ENCODE results near the gene MAP3K20.
"Not testable (repeated sequence)": the region's sequence is repeated elsewhere in the genome, so short reads cannot be mapped to it uniquely, and the experiment has no call there.

The MAP3K20 gene

GRCh38 chr2:173296235-173296634, 220.6 kb downstream of the MAP3K20 start:
- in situ Hi-C loops (cut with MboI; ENCODE audit: low pct_unique_long_range_greater_than_20kb, low sequenced_read_pairs, unreplicated experiment), result no loop called here
- no peak for DNase-seq (ENCODE audit: low spot score)
- TF ChIP-seq, protein P1, sequence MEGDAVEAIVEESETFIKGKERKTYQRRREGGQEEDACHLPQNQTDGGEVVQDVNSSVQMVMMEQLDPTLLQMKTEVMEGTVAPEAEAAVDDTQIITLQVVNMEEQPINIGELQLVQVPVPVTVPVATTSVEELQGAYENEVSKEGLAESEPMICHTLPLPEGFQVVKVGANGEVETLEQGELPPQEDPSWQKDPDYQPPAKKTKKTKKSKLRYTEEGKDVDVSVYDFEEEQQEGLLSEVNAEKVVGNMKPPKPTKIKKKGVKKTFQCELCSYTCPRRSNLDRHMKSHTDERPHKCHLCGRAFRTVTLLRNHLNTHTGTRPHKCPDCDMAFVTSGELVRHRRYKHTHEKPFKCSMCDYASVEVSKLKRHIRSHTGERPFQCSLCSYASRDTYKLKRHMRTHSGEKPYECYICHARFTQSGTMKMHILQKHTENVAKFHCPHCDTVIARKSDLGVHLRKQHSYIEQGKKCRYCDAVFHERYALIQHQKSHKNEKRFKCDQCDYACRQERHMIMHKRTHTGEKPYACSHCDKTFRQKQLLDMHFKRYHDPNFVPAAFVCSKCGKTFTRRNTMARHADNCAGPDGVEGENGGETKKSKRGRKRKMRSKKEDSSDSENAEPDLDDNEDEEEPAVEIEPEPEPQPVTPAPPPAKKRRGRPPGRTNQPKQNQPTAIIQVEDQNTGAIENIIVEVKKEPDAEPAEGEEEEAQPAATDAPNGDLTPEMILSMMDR (IDR thresholded peaks at IDR 0.05; ENCODE audit: extremely low read depth, insufficient read depth, missing control alignments), result no peak

GRCh38 chr2:173298536-173299097, 223.0 kb downstream of the MAP3K20 start:
- no peak for DNase-seq (ENCODE audit: low spot score)
- TF ChIP-seq, protein P1 (IDR thresholded peaks at IDR 0.05; ENCODE audit: extremely low read depth, insufficient read depth, missing control alignments), result no peak
- in situ Hi-C loops (cut with MboI; ENCODE audit: low pct_unique_long_range_greater_than_20kb, low sequenced_read_pairs, unreplicated experiment), result no loop called here

GRCh38 chr2:173299764-173300163, 224.1 kb downstream of the MAP3K20 start:
- no peak for DNase-seq (ENCODE audit: low spot score)
- TF ChIP-seq, protein P1 (IDR thresholded peaks at IDR 0.05; ENCODE audit: extremely low read depth, insufficient read depth, missing control alignments), result no peak

GRCh38 chr2:173300458-173300857, 224.8 kb downstream of the MAP3K20 start:
- in situ Hi-C loops (cut with MboI; ENCODE audit: low pct_unique_long_range_greater_than_20kb, low sequenced_read_pairs, unreplicated experiment), result no loop called here
- DNase-seq (ENCODE audit: low spot score), result no peak
- TF ChIP-seq, protein P1 (IDR thresholded peaks at IDR 0.05; ENCODE audit: extremely low read depth, insufficient read depth, missing control alignments), result no peak

More at GRCh38 chr2:173299764-173300163, 224.1 kb downstream of the MAP3K20 start:
- in situ Hi-C loops (cut with MboI; ENCODE audit: low pct_unique_long_range_greater_than_20kb, low sequenced_read_pairs, unreplicated experiment), result no loop called here

DNA sequence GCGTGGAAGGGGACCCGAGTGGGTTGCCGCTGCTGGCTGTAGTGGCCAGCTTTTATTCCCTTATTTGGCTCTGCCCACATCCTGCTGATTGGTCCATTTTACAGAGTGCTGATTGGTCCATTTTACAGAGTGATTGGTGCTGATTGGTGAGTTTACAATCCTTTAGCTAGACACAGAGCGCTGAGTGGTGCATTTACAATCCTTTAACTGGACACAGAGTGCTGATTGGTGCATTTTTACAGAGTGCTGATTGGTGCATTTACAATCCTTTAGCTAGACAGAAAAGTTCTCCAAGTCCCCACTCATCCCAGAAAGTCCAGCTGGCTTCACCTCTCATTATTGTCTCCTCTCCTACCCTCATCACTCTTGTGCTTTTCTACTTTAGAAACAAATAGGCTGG, 225.9 kb downstream of the MAP3K20 start:
- in situ Hi-C loops (cut with MboI; ENCODE audit: low pct_unique_long_range_greater_than_20kb, low sequenced_read_pairs, unreplicated experiment); DNase-seq (ENCODE audit: low spot score): not testable (repeated sequence)

- no peak for DNase-seq (ENCODE audit: low spot score)
- TF ChIP-seq, protein P1 (IDR thresholded peaks at IDR 0.05; ENCODE audit: extremely low read depth, insufficient read depth, missing control alignments), result no peak
- in situ Hi-C loops (cut with MboI; ENCODE audit: low pct_unique_long_range_greater_than_20kb, low sequenced_read_pairs, unreplicated experiment), result no loop called here
These were observed 229.7 kb downstream of the MAP3K20 start for GRCh38 chr2:173305303-173305702.

DNA sequence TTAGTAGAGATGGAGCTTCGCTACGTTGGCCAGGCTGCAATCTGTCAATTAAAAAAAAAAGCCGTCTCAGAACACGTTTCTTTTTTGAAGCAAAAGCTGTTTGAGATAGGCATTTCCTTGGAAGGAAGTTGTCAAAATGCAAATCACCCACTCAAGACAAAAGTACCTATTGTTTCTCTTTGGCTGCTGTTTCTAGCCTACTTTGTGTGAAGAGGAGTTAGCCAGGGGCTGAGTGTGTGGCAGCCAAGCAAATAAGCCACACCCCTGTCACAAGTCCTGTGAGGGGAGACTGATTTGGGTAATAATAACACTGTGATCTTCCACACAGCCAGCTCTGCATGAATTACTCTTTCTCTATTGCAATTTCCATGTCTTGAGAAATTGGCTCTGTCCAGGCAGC, 231.6 kb downstream of the MAP3K20 start:
- DNase-seq (ENCODE audit: low spot score), result peak; percentile 66
- in situ Hi-C loops (cut with MboI; ENCODE audit: low pct_unique_long_range_greater_than_20kb, low sequenced_read_pairs, unreplicated experiment), result no loop called here
- TF ChIP-seq, protein P1 (IDR thresholded peaks at IDR 0.05; ENCODE audit: extremely low read depth, insufficient read depth, missing control alignments), result no peak

DNA sequence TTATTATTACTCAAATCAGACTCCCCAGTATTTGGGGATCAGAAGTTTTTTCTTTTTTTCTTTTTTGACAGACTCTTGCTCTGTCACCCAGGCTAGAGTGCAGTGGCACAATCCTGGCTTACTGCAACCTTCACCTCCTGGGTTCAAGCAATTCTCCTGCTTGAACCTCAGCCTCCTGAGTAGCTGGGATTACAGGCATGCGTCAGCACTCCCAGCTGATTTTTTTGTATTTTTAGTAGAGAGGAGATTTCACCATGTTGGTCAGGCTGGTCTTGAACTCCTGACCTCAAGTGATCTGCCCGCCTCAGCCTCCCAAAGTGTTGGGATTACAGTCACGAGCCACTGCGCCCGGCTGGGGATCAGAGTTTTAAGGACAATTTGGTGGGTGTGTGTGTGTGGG, 233.7 kb downstream of the MAP3K20 start:
- DNase-seq (ENCODE audit: low spot score); in situ Hi-C loops (cut with MboI; ENCODE audit: low pct_unique_long_range_greater_than_20kb, low sequenced_read_pairs, unreplicated experiment): not testable (repeated sequence)
